Hepatic stellate cell (primary cell): Measurements from ENCODE around the gene HMGN2.
"Not testable (repeated sequence)": the region's sequence is repeated elsewhere in the genome, so short reads cannot be mapped to it uniquely, and the experiment has no call there.

Source experiments
- DNase-seq: peaks from one replicate; pipeline ENCODE4 v3.0.0; 2011; ENCODE audit warnings: low spot score

Gene HMGN2

GRCh38 chr1:26477446-26478152, 5.4 kb downstream of the HMGN2 start:
- DNase-seq: no peak

- no peak for DNase-seq
Observed at GRCh38 chr1:26478159-26478558, 5.9 kb downstream of the HMGN2 start.

GRCh38 chr1:26478988-26479387, 6.7 kb downstream of the HMGN2 start:
- no peak for DNase-seq

- DNase-seq: peak; percentile 20
Observed at GRCh38 chr1:26482921-26483320, 10.7 kb downstream of the HMGN2 start.

DNA sequence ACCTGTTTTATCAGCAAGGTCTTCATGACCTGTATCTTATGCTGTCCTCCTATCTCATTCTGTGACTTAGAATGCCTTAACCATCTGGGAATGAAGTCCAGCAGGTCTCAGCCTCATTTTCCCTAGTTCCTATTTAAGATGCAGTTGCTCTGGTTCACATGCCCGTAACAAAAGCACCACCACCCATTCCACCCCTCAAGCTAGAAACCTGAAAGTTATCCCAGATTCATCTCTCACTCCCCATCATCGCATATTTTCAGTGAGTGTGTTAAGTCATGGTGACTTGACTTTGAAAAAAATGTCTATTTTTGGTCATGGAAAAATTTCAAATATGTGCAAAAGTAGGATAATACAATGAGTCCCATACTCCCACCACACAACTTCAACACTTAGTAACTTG, 11.7 kb downstream of the HMGN2 start:
- DNase-seq: peak; percentile 53

DNA sequence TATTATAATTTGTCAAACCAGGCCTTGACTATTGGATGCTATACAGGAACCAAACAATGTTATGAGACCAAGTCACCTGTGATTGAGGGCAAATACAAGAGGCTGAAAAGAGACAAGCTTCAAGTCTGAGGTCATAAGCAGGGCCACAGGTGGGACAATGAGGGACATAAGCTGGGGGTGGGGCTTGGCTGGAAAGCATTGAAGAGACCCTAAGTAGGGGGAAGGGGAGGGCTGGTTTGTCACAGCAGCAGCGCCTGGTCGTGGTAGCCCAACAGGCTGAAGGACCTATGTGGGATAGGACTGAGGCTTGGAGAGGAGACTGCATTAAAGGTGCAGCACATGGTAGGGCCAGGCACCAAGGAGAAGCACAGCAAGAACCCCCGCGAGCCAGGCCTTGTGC, 17.9 kb downstream of the HMGN2 start:
- DNase-seq: no peak

GRCh38 chr1:26493267-26493666, 21.0 kb downstream of the HMGN2 start:
- no peak for DNase-seq

DNA sequence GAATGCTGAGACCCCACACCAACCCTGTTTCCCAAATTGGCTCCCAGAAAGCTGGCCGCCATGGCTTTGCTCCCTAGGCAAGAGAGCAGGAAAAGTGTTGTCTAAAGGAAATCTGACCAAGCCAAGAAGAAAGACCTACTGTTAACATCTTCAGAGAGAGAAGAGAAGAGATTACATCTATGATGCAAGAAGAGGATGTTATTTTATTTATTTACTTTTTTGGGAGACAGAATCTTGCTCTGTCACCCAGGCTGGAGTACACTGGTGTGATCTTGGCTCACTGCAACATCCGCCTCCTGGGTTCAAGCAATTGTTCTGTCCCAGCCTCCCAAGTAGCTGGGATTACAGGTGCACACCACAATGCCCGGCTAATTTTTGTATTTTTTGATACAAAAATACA, 21.7 kb downstream of the HMGN2 start:
- no peak for DNase-seq

- peak; percentile 26 for DNase-seq
Observed at GRCh38 chr1:26496861-26497260, 24.6 kb downstream of the HMGN2 start.

DNA sequence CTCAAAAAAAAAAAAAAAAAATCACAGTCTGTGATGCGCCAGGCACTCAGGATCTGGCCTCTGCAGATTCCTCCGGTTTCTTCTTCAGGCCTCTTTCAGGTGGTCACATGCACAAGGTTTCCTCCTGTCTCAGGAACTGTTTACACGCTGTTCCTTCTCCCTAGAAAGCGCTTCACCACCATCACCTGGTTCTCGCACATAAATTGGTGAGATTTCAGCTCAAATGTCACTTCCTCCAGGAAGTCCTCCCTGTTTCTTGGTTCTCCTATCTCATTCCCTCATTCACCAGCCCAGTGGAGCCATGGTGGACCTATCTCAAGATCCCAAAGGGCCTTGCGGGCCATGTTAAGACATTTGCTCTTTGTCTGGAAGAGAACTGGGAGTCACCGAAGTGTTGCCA, 26.7 kb downstream of the HMGN2 start:
- no peak for DNase-seq

- no peak for DNase-seq
Observed at GRCh38 chr1:26500488-26501175, 28.4 kb downstream of the HMGN2 start.

DNA sequence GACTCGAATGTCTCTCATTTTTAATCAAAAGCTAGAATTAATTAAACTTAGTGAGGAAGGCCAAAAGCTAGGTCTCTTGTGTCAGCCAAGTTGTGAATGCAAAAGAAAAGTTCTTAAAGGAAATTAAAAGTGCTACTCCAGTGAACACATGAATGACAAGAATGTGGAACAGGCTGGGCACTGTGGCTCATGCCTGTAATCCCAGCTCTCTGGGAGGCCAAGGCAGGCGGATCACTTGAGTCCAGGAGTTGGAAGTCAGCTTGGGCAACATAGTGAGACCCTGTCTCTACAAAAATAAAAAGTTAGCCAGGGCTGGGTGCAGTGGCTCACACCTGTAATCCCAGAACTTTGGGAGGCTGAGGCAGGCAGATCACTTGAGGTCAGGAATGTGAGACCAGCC, 38.5 kb downstream of the HMGN2 start:
- not testable (repeated sequence) for DNase-seq

GRCh38 chr1:26515836-26516235, 43.6 kb downstream of the HMGN2 start:
- not testable (repeated sequence) for DNase-seq

GRCh38 chr1:26516987-26517765, 44.9 kb downstream of the HMGN2 start:
- DNase-seq: no peak

DNA sequence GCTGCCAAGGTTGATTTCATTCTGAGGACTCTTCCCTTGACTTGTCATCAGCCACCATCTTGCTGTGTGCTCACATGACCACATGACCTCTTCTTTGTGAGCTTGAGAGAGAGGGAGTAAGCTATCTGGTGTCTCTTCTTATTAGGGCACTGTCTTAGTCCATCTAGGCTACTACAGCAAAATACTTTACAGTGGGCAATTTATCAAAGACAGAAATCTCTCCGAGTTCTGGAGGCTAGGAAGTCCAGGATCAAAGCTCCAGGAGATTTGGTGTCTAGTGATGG, 45.5 kb downstream of the HMGN2 start:
- DNase-seq: no peak

DNA sequence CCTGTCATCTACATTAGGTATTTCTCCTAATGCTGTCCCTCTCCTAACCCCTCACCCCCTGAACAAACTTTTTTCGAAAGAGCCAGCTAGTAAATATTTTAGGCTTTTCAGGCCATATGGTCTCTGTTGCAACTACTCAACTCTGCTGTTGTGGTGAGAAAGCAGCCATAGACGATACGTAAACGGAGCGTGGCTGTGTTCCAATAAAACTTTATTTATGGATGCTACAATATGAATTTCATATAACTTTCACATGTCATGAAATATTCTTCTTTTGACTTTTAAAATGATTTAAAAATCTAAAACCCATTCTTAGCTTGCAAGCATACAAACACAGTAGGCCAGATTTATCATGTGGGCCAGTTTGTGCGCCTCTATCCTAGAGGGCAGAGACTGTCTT, 46.1 kb downstream of the HMGN2 start:
- no peak for DNase-seq

- DNase-seq: no peak
Observed at GRCh38 chr1:26520339-26520738, 48.1 kb downstream of the HMGN2 start.

- DNase-seq: no peak
Observed at GRCh38 chr1:26521669-26522030, 49.4 kb downstream of the HMGN2 start.

DNA sequence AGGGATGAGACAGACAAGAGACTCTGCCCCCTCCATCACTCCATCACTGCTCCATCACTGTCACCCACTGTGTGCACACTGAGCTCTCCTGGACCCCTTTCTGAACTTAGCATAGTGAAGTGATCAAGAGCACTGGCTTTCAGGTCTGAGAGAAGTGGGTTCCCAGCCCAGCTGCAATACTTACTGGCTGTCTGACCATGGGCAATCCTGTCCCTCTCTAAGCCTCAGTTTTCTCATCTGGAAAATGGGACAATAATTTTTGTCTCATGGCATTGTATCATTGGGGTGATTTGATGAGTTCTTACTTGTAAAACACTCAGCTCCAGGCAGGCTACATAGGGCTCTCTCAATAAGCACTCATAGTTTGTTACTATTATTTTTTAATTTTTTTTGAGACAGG, 49.8 kb downstream of the HMGN2 start:
- no peak for DNase-seq

- no peak for DNase-seq
Observed at GRCh38 chr1:26524181-26524580, 51.9 kb downstream of the HMGN2 start.
